NCI-H526 treated with DMSO at 0.1 percent for 48 hours (cell line): Measurements from ENCODE around the gene PAX5.

Experiments used
- DNase-seq: peaks from one replicate; lab custom pipeline; 2025; lab: John Stamatoyannopoulos, UW

PAX5 gene

GRCh38 chr9:36932198-36932597 is 101.9 kb downstream of the PAX5 start:
- no peak for DNase-seq

DNA sequence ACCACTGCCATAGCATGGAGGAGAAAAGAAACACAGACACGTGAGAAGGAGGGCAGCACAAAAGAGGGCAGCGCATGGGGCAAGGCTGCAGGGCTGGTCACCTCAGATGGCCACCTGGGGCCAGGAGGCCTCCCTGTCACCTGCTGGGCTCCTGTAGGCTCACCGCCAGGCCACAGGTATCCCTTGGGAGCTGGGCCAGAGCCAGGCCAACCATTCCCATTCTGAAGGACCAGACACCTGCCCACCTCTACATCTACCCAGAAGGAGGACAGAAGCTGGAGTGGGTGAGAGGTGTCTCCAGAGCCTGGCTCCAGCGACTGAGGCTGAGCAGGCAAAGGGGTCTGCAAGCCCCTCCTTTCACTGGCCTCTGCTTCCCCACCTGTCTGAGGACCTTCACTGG is 103.1 kb downstream of the PAX5 start:
- DNase-seq, result no peak

DNA sequence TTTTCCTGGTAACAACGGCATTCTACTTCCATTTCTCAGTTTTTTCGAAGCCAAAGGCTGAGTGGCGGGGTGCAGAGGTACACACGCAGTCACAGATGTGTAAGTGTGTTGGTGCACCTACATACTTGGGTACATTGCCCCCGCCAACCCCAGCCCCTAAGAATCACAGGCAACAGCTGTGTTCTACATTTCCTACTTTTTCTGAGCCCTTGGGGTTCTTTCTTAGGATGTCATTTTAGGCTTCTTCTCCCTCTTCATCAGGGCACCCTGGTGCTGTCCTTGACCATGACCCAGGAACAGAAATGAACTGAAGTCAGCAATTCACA is 104.8 kb downstream of the PAX5 start:
- no peak for DNase-seq

- DNase-seq, result peak; percentile 55
These were observed 105.3 kb downstream of the PAX5 start for GRCh38 chr9:36928670-36929349.

- DNase-seq, result no peak
These were observed 105.9 kb downstream of the PAX5 start for GRCh38 chr9:36928210-36928609.

DNA sequence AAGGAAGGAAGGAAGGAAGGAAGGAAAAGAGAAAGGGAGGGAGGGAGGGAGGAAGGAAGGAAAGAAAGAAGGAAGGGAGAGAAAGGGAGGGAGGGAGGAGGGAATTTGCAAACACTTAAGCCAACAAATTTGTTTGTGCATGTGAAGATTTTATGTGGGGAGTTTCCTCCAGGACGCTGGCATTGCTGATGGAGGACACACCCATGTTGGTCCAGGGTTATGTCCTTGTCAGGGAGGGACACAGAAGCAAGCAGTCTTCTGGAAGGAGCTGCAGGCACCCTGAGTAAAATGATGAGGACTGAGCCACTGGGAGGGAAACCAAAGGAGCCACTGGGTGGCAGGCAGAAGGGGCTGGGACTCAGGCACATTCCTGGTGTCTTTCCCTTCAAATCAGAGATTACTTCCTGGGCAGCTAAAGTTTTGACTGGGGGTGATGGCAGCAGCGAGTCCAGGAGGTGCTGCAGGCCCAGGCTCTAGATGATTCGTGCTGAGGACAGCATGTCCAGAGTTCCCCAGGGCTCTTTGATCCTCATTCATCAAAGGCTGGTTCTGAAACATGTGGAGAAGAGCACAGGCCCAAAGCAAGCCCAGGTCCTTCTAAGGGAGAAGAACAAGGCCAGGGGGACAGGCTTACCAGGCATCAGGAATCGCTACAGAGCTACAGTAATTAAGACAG is 109.2 kb downstream of the PAX5 start:
- DNase-seq, result no peak

DNA sequence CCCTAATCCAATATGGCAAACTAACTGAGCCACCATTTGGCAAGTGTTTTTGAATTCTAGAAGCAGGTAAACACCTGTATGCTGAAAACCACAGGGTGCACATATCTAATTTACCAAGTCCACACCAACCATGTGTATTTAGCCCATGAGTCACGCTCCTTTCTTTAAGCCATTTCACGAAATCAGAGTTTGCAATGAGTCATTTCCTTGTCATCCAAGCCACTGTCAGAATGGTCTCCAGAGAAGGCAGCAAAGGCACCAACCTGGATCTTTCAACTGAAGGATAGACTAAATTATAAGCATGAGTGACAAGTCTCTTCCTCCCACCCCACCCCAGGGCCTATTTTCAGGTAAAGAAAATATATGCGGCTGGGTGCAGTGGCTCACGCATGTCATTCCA is 110.0 kb downstream of the PAX5 start:
- no peak for DNase-seq

- DNase-seq, result no peak
These were observed 110.9 kb downstream of the PAX5 start for GRCh38 chr9:36923025-36923625.

- no peak for DNase-seq
These were observed 111.5 kb downstream of the PAX5 start for GRCh38 chr9:36922548-36922947.

DNA sequence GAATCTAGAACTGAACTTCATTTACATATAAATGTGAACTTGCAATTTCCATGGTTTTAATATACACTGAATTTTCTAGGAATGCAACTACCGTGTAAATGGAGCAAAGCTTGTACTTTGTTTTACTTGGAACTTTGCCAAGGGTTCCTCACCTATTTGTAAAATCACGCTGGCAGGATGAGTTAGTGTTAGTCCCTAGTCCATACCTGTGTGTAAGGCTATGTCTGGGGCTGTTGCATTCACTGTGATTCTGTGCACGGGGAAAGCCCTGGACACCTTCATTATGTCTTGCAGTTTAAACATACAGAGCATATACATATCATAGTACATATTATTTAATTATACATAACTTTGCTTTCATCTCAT is 119.9 kb downstream of the PAX5 start:
- DNase-seq, result no peak

- DNase-seq, result no peak
These were observed 120.5 kb downstream of the PAX5 start for GRCh38 chr9:36913393-36914211.

DNA sequence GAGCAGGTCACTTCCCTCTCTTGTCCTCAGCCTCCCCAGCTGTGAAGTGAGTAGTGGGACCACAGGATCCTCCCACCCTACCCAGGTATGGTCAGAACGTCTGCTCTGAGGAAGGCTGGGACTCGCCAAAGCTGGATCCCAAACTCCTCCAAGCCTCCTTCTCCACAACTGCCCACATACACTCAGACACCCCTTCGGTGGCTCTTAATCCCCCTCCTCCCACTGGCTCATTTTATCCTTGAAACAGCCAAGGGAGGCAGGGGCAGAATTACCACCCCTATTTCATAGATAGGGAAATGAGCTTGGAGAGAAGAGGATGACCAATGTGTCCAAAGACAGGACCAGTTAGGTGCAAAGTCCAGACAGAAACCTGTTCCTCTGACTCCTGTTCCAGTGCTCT is 121.4 kb downstream of the PAX5 start:
- DNase-seq, result no peak

GRCh38 chr9:36911601-36912412 is 122.3 kb downstream of the PAX5 start:
- no peak for DNase-seq

GRCh38 chr9:36911037-36911436 is 123.0 kb downstream of the PAX5 start:
- no peak for DNase-seq

DNA sequence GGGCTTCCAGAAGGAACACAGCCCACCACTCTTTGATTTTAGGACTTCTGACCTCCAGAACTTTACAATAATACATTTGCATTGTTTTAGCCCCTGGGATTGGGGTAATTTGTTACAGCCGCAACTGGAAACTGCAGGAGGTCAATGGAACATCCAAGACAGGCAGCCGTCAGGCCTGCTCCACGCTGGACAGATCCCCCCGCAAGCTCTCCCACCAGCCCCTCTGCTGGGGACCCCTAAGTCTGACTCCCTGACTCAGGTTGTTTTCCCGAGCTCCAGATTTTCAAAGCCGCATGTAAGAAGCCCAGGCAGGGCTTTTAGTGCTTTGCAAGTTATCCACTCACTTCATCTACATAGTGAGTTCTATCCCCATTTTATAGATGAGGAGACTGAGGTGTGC is 127.6 kb downstream of the PAX5 start:
- DNase-seq, result no peak

DNA sequence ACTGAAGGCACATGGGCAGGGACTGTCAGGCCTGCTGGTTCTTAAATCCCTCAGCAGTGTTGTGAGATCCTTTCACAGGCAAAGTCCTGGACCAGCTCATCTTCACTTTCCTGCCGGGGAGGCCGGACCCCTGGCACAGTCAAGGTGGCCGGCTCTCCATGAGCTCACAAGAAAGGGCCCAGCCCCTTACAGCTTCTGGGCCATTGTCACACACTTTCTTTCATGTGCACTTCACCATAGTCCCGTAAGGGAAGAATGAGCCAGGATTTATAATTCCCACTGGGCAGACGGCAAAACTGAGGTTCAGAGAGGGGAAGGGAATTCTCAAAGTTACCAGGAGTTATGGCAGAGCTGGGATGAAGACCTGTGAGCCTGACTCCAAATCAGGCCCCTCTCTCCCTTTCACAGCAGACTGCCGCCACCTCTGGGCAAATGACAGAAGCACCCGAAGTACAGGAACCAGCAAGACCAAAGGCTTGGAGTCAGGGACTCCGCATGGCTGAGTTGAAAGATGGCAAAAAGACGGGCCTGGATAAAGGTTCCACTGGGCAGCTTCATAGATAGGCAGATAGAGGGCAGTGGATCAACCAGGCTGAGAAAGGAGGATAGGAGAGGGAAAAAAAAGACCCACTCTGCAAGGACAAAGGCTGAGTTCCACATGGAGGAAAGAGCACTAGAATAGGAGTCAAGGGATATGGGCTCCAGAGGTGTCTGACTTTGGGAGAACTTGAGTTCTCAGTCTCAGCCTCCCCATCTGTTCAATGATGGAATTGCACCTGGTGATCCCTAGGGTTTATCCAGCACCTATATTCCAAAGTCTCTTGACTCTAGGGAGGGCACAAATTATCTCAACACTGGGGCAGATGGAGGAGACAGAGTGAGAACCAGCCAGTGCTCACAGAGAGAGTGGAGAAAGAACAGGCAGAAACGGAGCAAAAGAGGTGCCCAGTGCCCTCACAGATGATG is 128.7 kb downstream of the PAX5 start:
- no peak for DNase-seq

DNA sequence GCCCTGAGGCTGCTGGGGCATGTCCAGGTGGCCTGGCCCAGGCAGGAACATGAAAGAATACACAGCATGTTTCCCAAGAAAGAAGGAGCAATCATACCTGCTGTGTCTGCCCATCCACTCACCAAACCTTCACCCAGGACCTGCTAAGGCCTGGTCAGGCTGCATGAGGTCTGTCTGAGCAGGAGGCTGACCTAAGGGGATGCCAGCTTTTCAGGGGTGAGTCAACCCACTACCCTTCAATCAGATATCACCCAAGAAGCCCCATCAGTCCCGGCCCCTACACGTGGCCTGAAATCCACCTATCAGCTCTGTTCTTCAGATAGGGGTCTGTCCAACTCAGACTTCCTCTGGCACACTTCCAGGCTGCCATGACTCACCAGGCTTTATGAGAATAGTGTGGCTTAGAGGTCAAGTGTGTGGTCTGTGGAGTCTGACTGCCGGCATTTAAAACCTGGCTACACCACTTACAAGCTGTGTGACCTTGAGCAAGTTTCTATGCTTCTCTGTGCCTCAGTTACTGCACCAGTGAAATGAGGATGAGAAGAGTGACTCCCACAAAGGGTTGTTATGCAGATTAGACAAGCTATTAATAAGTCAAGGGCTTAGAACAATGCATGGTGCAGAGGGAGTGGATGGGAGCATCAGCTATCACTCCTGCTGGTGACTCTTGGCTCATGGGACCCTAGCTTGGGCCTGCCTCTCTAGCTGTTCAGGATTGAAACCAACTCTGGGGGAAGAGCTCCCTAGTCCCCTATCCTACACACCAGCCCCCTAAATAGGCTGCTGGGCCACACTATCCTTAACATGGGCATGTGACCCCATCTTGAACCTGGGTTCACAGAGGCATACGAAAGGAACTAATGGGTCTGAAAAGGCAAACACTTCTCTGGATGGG is 130.3 kb downstream of the PAX5 start:
- DNase-seq, result no peak

- no peak for DNase-seq
These were observed 131.1 kb downstream of the PAX5 start for GRCh38 chr9:36902861-36903524.

DNA sequence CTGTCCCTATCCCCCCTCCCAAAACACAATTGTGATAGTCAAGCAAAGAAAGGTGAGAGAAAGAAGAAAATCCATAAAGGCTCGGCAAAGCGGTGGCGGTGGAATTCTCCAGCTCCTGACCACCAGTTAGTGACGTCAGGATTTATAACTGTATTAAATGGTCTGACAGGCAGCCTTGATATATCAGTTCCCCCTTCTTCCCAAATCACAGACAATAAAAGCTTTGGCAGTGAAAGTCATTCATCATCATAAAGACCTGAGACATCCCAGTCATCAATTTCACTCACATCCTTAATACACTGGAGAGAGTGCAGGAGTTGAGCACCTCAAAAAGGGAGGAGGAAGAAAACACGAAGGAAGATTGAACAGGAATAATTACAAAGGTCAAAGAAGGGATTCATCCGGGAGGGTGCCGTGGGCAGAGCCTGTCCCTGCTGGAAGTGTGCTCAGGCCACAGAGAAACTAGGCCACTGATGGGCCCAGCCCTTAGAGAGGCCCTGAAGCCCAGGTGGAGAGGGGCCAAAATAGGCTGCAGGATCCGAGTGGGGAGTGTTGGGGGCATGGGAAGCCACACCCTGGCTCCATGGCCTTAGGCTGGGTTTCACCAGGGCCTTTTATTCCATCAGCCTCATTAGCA is 131.9 kb downstream of the PAX5 start:
- no peak for DNase-seq
